Endothelial cell (in vitro differentiated cells): ENCODE results near the gene GABRP. TPM values are rescaled to one million over a fixed set of nuclear protein-coding genes. Genes with fewer than 3 reads are reported as not detected.

Experiments
- DNase-seq: peaks from one replicate; pipeline ENCODE4 v3.0.0; 2021; ENCODE audit warnings: low spot score
- H3K27ac Mint-ChIP-seq: one replicate; pipeline ENCODE4 v1.8.0; 2021; ENCODE audit warnings: mixed read lengths, inconsistent platforms; ENCODE audit not compliant: unreplicated experiment
- H3K27me3 Mint-ChIP-seq: one replicate; pipeline ENCODE4 v1.8.0; 2021; ENCODE audit warnings: mild to moderate bottlenecking, moderate library complexity, mixed read lengths, inconsistent platforms; ENCODE audit not compliant: unreplicated experiment
- H3K36me3 Mint-ChIP-seq: one replicate; pipeline ENCODE4 v1.8.0; 2021; ENCODE audit warnings: mild to moderate bottlenecking, low read depth, mixed read lengths, inconsistent platforms; ENCODE audit not compliant: unreplicated experiment
- H3K4me1 Mint-ChIP-seq: one replicate; pipeline ENCODE4 v1.8.0; 2021; ENCODE audit warnings: mild to moderate bottlenecking, mixed read lengths, inconsistent platforms; ENCODE audit not compliant: unreplicated experiment
- H3K4me3 Mint-ChIP-seq: one replicate; pipeline ENCODE4 v1.8.0; 2021; ENCODE audit warnings: mild to moderate bottlenecking, mixed read lengths, inconsistent platforms; ENCODE audit not compliant: unreplicated experiment
- H3K9me3 Mint-ChIP-seq: one replicate; pipeline ENCODE4 v1.8.0; 2021; ENCODE audit warnings: mixed read lengths, inconsistent platforms; ENCODE audit not compliant: unreplicated experiment
- CTCF ChIP-seq: fragments of 200-600 bp; sonication (generic); IDR thresholded peaks from one replicate; pipeline ENCODE4 v1.5.0; 2021; ENCODE audit warnings: antibody characterized with exemption; ENCODE audit not compliant: unreplicated experiment
- total RNA-seq: library from RNA; stranded (reverse); fragmentation: NEBNext Ultra II Directional; extraction: Animal tissue kit (Norgen Biotek cat#: 25700); gene quantifications from one replicate; pipeline ENCODE4 v1.2.1, GENCODE V29; 2021; ENCODE audit not compliant: unreplicated experiment

GABRP gene
- total RNA-seq, 1 donor from 2014 or later: 23.5 TPM

- Mint-ChIP-seq H3K36me3 (peaks cover 8% of the 10 kb centered on the region), H3K27me3 (peaks cover 3% of the 10 kb centered on the region), H3K4me1 (peaks cover 32% of the 10 kb centered on the region), H3K4me3 (no peak overlapping the region), H3K27ac (no peak overlapping the region), H3K9me3 (no peaks in the 10 kb centered on the region)
- TF ChIP-seq CTCF: no peak
- DNase-seq: no peak
Measured at GRCh38 chr5:170755679-170756456, 27.7 kb upstream of the GABRP start.

GRCh38 chr5:170756691-170757090 lies 26.8 kb upstream of the GABRP start:
- Mint-ChIP-seq H3K4me3 (no peak overlapping the region), H3K9me3 (no peaks in the 10 kb centered on the region), H3K27me3 (peaks cover 3% of the 10 kb centered on the region), H3K36me3 (peaks cover 8% of the 10 kb centered on the region), H3K27ac (no peak overlapping the region), H3K4me1 (peaks cover 35% of the 10 kb centered on the region)
- DNase-seq: no peak
- no peak for TF ChIP-seq CTCF

GRCh38 chr5:170757182-170757601 lies 26.3 kb upstream of the GABRP start:
- DNase-seq: no peak
- Mint-ChIP-seq H3K4me3 (no peak overlapping the region), H3K4me1 (peaks cover 35% of the 10 kb centered on the region), H3K36me3 (peaks cover 8% of the 10 kb centered on the region), H3K27ac (no peak overlapping the region), H3K9me3 (no peaks in the 10 kb centered on the region), H3K27me3 (peaks cover 3% of the 10 kb centered on the region)
- no peak for TF ChIP-seq CTCF

- Mint-ChIP-seq H3K9me3 (no peaks in the 10 kb centered on the region), H3K36me3 (peaks cover 8% of the 10 kb centered on the region), H3K4me3 (no peak overlapping the region), H3K4me1 (peaks cover 33% of the 10 kb centered on the region), H3K27ac (no peak overlapping the region), H3K27me3 (peaks cover 3% of the 10 kb centered on the region)
- no peak for DNase-seq
- TF ChIP-seq CTCF: no peak
Measured at GRCh38 chr5:170757669-170758068, 25.9 kb upstream of the GABRP start.

GRCh38 chr5:170758481-170758880 lies 25.0 kb upstream of the GABRP start:
- DNase-seq: no peak
- peaks cover 3% of the 10 kb centered on the region for H3K27me3 Mint-ChIP-seq
- no peak overlapping the region for H3K27ac Mint-ChIP-seq
- no peak overlapping the region for H3K4me3 Mint-ChIP-seq
- peaks cover 32% of the 10 kb centered on the region for H3K4me1 Mint-ChIP-seq
- peaks cover 8% of the 10 kb centered on the region for H3K36me3 Mint-ChIP-seq
- TF ChIP-seq CTCF: no peak
- H3K9me3 Mint-ChIP-seq: no peaks in the 10 kb centered on the region
